K562 (cell line): ENCODE data around the gene TPCN1. TPM values are rescaled to one million over a fixed set of nuclear protein-coding genes. Genes with fewer than 3 reads are reported as not detected.

ENCODE experiments used
- ATAC-seq: fragments of 200-7000 bp; cut with Tn5 transposase; 3 replicates; pipeline ENCODE4 v1.9.1; 2020; ENCODE audit warnings: moderate library complexity
- BruUV-seq: library from RNA; stranded (reverse); fragments of 400-500 nt; replicated peaks from 2 replicates; lab custom pipeline; 2021; lab: Mats Ljungman, UMichigan
- CTCF ChIA-PET: fragments of 300-600 bp; formaldehyde crosslinking; extraction: SDS; loops from one replicate; lab custom pipeline; 2021; ENCODE audit warnings: low intra/inter-chr PET ratio; lab: Yijun Ruan, JAX
- POLR2A ChIA-PET: fragments of 300-600, 350-650 bp; sonication (Branson Sonifier 250); formaldehyde crosslinking; extraction: SDS; loops from one replicate; lab custom pipeline; 2021; ENCODE audit warnings: antibody characterized with exemption, inconsistent platforms; lab: Yijun Ruan, JAX
- DNase-seq, 4 experiments: peaks; one replicate each; pipeline versions ENCODE4 v3.0.0 to v3.0.0-alpha.2; 2011 to 2018; ENCODE audit warnings: low spot score in 3 of 4, mixed read lengths in 3 of 4; ENCODE audit errors: extremely low read depth in 1 of 4
- FAIRE-seq: peaks from 2 replicates; lab custom pipeline; 2011; peaks lifted over from hg19 to GRCh38; lab: Jason Lieb, UNC
- H2AFZ ChIP-seq: 2 replicates; pipeline ENCODE4 v1.6.0; 2011; ENCODE audit warnings: low read depth, low read length, control low read depth, inconsistent platforms
- H3K27ac ChIP-seq: fragments of 200-600 bp; 3 replicates; pipeline ENCODE4 v1.8.0; 2011; ENCODE audit warnings: low read depth, mild to moderate bottlenecking, control low read depth, inconsistent platforms, low read length, moderate library complexity, mixed read lengths; ENCODE audit errors: extremely low read depth
- H3K27me3 ChIP-seq, 2 experiments: fragments of 300-600 bp in 1 of 2; 2 replicates in 1 of 2; 3 replicates in 1 of 2; pipeline versions ENCODE4 v1.6.0 to v1.8.0; 2011; ENCODE audit warnings: inconsistent platforms in 2 of 2, low read length in 2 of 2, mild to moderate bottlenecking in 1 of 2, mixed read lengths in 1 of 2, moderate library complexity in 1 of 2; ENCODE audit not compliant: control insufficient read depth in 2 of 2, insufficient read depth in 2 of 2
- H3K36me3 ChIP-seq: fragments of 300-600 bp; 3 replicates; pipeline ENCODE4 v1.8.0; 2011; ENCODE audit warnings: mild to moderate bottlenecking, low read length, inconsistent platforms; ENCODE audit not compliant: control insufficient read depth, insufficient read depth
- H3K4me1 ChIP-seq, 2 experiments: fragments of 200-600 bp in 1 of 2; replicated peaks in 1 of 2; 2 replicates in 1 of 2; 3 replicates in 1 of 2; pipeline versions ENCODE4 v1.5.1 to v1.8.0; 2011; ENCODE audit warnings: inconsistent platforms in 2 of 2, low read length in 2 of 2, mild to moderate bottlenecking in 1 of 2, mixed read lengths in 1 of 2, moderate library complexity in 1 of 2; ENCODE audit not compliant: control insufficient read depth in 2 of 2, insufficient read depth in 2 of 2
- H3K4me2 ChIP-seq: 2 replicates; pipeline ENCODE4 v1.6.1; 2011; ENCODE audit warnings: low read length, control low read depth, inconsistent platforms, mixed read lengths; ENCODE audit not compliant: insufficient read depth
- H3K4me3 ChIP-seq: fragments of 200-600 bp; sonication (generic), shearing (Covaris generic); 2 replicates; pipeline ENCODE4 v1.5.1; 2016; ENCODE audit warnings: control low read depth, inconsistent platforms
- H3K79me2 ChIP-seq: fragments of 200-600 bp; 3 replicates; pipeline ENCODE4 v1.8.0; 2011; ENCODE audit warnings: low read length, inconsistent platforms; ENCODE audit not compliant: control insufficient read depth, insufficient read depth
- H3K9ac ChIP-seq, 2 experiments: 2 replicates each; pipeline versions ENCODE4 v1.6.0 to v1.6.1; 2011; ENCODE audit warnings: low read depth in 2 of 2, low read length in 2 of 2, control low read depth in 1 of 2, inconsistent platforms in 1 of 2, mild to moderate bottlenecking in 1 of 2, mixed read lengths in 1 of 2; ENCODE audit not compliant: insufficient read depth in 1 of 2
- H3K9me1 ChIP-seq: one replicate; pipeline ENCODE4 v1.6.0; 2011; ENCODE audit warnings: inconsistent platforms, mild to moderate bottlenecking, low read length, moderate library complexity; ENCODE audit not compliant: control insufficient read depth, insufficient read depth
- H3K9me3 ChIP-seq: replicated peaks from 2 replicates; pipeline ENCODE4 v1.5.1; 2011; ENCODE audit warnings: low read depth, low read length, inconsistent platforms; ENCODE audit not compliant: control insufficient read depth, insufficient read depth
- H4K20me1 ChIP-seq: replicated peaks from 2 replicates; pipeline ENCODE4 v1.6.1; 2011; ENCODE audit warnings: low read length, inconsistent platforms, mixed read lengths; ENCODE audit not compliant: control insufficient read depth, insufficient read depth
- ATF6 ChIP-seq: sonication (generic); formaldehyde crosslinking; IDR thresholded peaks from 2 replicates; pipeline ENCODE4 v1.4.0; 2020; ENCODE audit warnings: mild to moderate bottlenecking, missing genetic modification reagents
- EGR1 ChIP-seq: fragments of 450-650 bp; conservative IDR thresholded peaks from 2 replicates; pipeline ENCODE4 v1.6.1; 2017; ENCODE audit warnings: mild to moderate bottlenecking
- GTF2B ChIP-seq: IDR thresholded peaks from 2 replicates; pipeline ENCODE4 v1.6.1; 2011; ENCODE audit not compliant: insufficient read length; ENCODE audit errors: extremely low read depth
- JUND ChIP-seq, 2 experiments: IDR thresholded peaks; 2 replicates in 1 of 2; 3 replicates in 1 of 2; pipeline ENCODE4 v1.6.1; 2011; ENCODE audit warnings: borderline replicate concordance in 2 of 2, low read depth in 2 of 2, low read length in 2 of 2, improper control_type of control experiment in 1 of 2, missing biosample characterization in 1 of 2, missing genetic modification characterization in 1 of 2, missing genetic modification reagents in 1 of 2
- MCM5 ChIP-seq: fragments of 450-650 bp; IDR thresholded peaks from 2 replicates; pipeline ENCODE4 v1.6.1; 2016; ENCODE audit warnings: low read depth
- SIN3A ChIP-seq, 2 experiments: fragments of 150-350 bp in 1 of 2; IDR thresholded peaks; 2 replicates each; pipeline ENCODE4 v1.6.1; 2011 to 2016; ENCODE audit warnings: borderline replicate concordance in 2 of 2, low read depth in 2 of 2, low read length in 2 of 2, mild to moderate bottlenecking in 2 of 2, moderate library complexity in 2 of 2; ENCODE audit not compliant: control insufficient read depth in 1 of 2
- SLC30A9 ChIP-seq: fragments of 250-450 bp; sonication (Bioruptor Pico); IDR thresholded peaks from 2 replicates; pipeline ENCODE4 v1.8.0; 2022; ENCODE audit warnings: mild to moderate bottlenecking, moderate library complexity
- SMAD4 ChIP-seq: fragments of 250-450 bp; sonication (Bioruptor Pico); conservative IDR thresholded peaks from 2 replicates; pipeline ENCODE4 v1.8.0; 2021; ENCODE audit warnings: inconsistent platforms, mild to moderate bottlenecking, moderate library complexity
- ZBED1 ChIP-seq: IDR thresholded peaks from 2 replicates; pipeline ENCODE4 v1.6.1; 2014
- ZNF3 ChIP-seq: fragments of 250-450 bp; sonication (Bioruptor Pico); IDR thresholded peaks from 2 replicates; pipeline ENCODE4 v1.5.0; 2021; ENCODE audit warnings: mild to moderate bottlenecking, moderate library complexity
- ZNF324 ChIP-seq: fragments of 250-450 bp; sonication (Bioruptor Pico); IDR thresholded peaks from 2 replicates; pipeline ENCODE4 v1.4.0; 2020; ENCODE audit warnings: mild to moderate bottlenecking
- ZNF384 ChIP-seq: IDR thresholded peaks from 2 replicates; pipeline ENCODE4 v1.6.1; 2012; ENCODE audit warnings: low read depth, low read length, improper control_type of control experiment
- ZNF695 ChIP-seq: fragments of 450-650 bp; formaldehyde crosslinking; IDR thresholded peaks from 2 replicates; pipeline ENCODE4 v1.4.0; 2020; ENCODE audit warnings: mild to moderate bottlenecking, moderate library complexity
- WGBS: fragments of 100-300 bp; shearing (Covaris generic); methylation state at CpG from one replicate; pipeline ENCODE4 v1.1.6; 2016; ENCODE audit warnings: low coverage, mixed read lengths; ENCODE audit not compliant: insufficient coverage; ENCODE audit errors: missing lambda C conversion rate; 5-methylcytosine and 5-hydroxymethylcytosine counted together
- in situ Hi-C: fragments of 300-500 bp; cut with MboI; formaldehyde crosslinking; loops from 4 replicates; pipeline ENCODE4 v1.15.0; 2018; ENCODE audit warnings: inconsistent platforms, mixed read lengths
- intact Hi-C: fragments of 100-400 bp; cut with micrococcal nuclease; formaldehyde crosslinking; loops from 2 replicates; pipeline ENCODE4 v1.14.2; 2022
- polyA plus RNA-seq, 8 experiments: library from polyadenylated mRNA; depleted of rRNA in 4 of 8; stranded (reverse) in 5 of 8; unstranded in 3 of 8; fragments of >200 nt; fragmentation: Nextera tagmentation in 2 of 8; fragmentation: Illumina TruSeq in 1 of 8; extraction: Ambion mirVana in 2 of 8; extraction: Trizol in 1 of 8; gene quantifications; 2 replicates each; pipeline versions ENCODE4 v1.2.1 to v1.2.3, GENCODE V29; 2011 to 2014; ENCODE audit warnings: inconsistent platforms in 1 of 8, missing spikeins in 1 of 8
- total RNA-seq, 7 experiments: library from RNA; depleted of rRNA in 6 of 7; stranded (reverse); fragments of >200 nt in 6 of 7; fragmentation: Illumina TruSeq in 2 of 7; extraction: Trizol in 2 of 7; gene quantifications; 2 replicates each; pipeline versions ENCODE4 v1.2.1 to v1.2.3, GENCODE V29; 2011 to 2021; ENCODE audit warnings: low replicate concordance in 1 of 7
- TF ChIP-seq, protein P1 (sequence below): fragments of 450-650 bp; IDR thresholded peaks from 2 replicates; pipeline ENCODE4 v1.6.1; 2018; ENCODE audit not compliant: partially characterized antibody

Gene TPCN1
- total and polyA plus RNA-seq, 9 of the 15 experiments (the other 6 are each of a cell fraction or from before 2014, with no cell fraction given), result 0.80 to 23.8 (median 7.4) TPM

GRCh38 chr12:113184098-113184899, 37.0 kb upstream of the TPCN1 start:
- no TSS peak for BruUV-seq
- H3K27ac ChIP-seq, result peak overlapping the region; percentile 97
- FAIRE-seq (no peak), DNase-seq (no peak), ATAC-seq (peak; percentile 76)
- H3K4me2 ChIP-seq, result peak overlapping the region; percentile 84
- intact Hi-C loops, result no loop called here
- in situ Hi-C loops, result loop anchor here (25.0 kb wide), 1 partner anchor 228 kb away; the partner anchor contains the start of genes SDS and SDSL
- WGBS, result under 1% methylated on average over 26 of the region's 26 CpGs
- peak overlapping the region; percentile 96 to 100 for H3K9ac ChIP-seq
- CTCF ChIA-PET, result no interaction called here
- H3K4me3 ChIP-seq, result peak overlapping the region; percentile 91
- no peaks in the 10 kb centered on the region for H3K9me3 ChIP-seq
- H3K79me2 ChIP-seq, result peaks cover 79% of the 10 kb centered on the region
- peaks cover 67% of the 10 kb centered on the region for H3K36me3 ChIP-seq
- peak overlapping the region; percentile 97 for H2AFZ ChIP-seq
- H3K27me3 ChIP-seq, result no peaks in the 10 kb centered on the region
- POLR2A ChIA-PET, result interaction anchor here (0.6 to 1.5 kb wide), 7 partner anchors 9 to 241 kb away, joined by 3 to 5 read pairs (median 3); no protein-coding TSS in a partner anchor
- H4K20me1 ChIP-seq, result peaks cover 9% of the 10 kb centered on the region
- no peaks in the 10 kb centered on the region for H3K9me1 ChIP-seq
- peaks cover 26 to 40% of the 10 kb centered on the region in 2 experiments; a peak in 4 of 5 replicates for H3K4me1 ChIP-seq
- TF ChIP-seq ZBED1, result 0 out of 2 replicates have a peak, but pooled peaks have one; percentile 38
- peak in 1 of 2 experiments; percentile 69; a peak in 1 of 4 replicates for TF ChIP-seq SIN3A (IDR thresholded peaks at IDR 0.05; ENCODE audit: borderline replicate concordance in 2 of 2, control insufficient read depth in 1 of 2, low read depth in 2 of 2, low read length in 2 of 2)
- peak; percentile 58 for TF ChIP-seq EGR1
- TF ChIP-seq SMAD4, result 0 out of 2 replicates have a peak, but pooled peaks have one; percentile 4
- TF ChIP-seq, protein P1, sequence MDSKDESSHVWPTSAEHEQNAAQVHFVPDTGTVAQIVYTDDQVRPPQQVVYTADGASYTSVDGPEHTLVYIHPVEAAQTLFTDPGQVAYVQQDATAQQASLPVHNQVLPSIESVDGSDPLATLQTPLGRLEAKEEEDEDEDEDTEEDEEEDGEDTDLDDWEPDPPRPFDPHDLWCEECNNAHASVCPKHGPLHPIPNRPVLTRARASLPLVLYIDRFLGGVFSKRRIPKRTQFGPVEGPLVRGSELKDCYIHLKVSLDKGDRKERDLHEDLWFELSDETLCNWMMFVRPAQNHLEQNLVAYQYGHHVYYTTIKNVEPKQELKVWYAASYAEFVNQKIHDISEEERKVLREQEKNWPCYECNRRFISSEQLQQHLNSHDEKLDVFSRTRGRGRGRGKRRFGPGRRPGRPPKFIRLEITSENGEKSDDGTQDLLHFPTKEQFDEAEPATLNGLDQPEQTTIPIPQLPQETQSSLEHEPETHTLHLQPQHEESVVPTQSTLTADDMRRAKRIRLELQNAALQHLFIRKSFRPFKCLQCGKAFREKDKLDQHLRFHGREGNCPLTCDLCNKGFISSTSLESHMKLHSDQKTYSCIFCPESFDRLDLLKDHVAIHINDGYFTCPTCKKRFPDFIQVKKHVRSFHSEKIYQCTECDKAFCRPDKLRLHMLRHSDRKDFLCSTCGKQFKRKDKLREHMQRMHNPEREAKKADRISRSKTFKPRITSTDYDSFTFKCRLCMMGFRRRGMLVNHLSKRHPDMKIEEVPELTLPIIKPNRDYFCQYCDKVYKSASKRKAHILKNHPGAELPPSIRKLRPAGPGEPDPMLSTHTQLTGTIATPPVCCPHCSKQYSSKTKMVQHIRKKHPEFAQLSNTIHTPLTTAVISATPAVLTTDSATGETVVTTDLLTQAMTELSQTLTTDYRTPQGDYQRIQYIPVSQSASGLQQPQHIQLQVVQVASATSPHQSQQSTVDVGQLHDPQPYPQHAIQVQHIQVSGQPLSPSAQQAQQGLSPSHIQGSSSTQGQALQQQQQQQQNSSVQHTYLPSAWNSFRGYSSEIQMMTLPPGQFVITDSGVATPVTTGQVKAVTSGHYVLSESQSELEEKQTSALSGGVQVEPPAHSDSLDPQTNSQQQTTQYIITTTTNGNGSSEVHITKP, result peak; percentile 36
- no peak for TF ChIP-seq ZNF695 (CRISPR knock-in tag)
- TF ChIP-seq ZNF3 (CRISPR knock-in tag), result peak; percentile 59; the same call in 1 of the 2 replicates
- no peak for TF ChIP-seq MCM5
- no peak for TF ChIP-seq SLC30A9 (CRISPR knock-in tag)
- 0 out of 2 replicates have a peak, but pooled peaks have one; percentile 23 for TF ChIP-seq JUND (IDR thresholded peaks at IDR 0.05; ENCODE audit: borderline replicate concordance, low read depth, low read length)
- no peak for TF ChIP-seq JUND (tag; IDR thresholded peaks at IDR 0.05; ENCODE audit: borderline replicate concordance, low read depth, low read length)
- 0 out of 2 replicates have a peak, but pooled peaks have one; percentile 6 for TF ChIP-seq ZNF384
- no peak for TF ChIP-seq ATF6 (CRISPR knock-in tag)
- no peak for TF ChIP-seq GTF2B
- TF ChIP-seq ZNF324 (CRISPR knock-in tag), result no peak
